ENCODE results near the gene TTF2. TPM values are rescaled to one million over a fixed set of nuclear protein-coding genes. Genes with fewer than 3 reads are reported as not detected.
"Not testable (repeated sequence)": the region's sequence is repeated elsewhere in the genome, so short reads cannot be mapped to it uniquely, and the experiment has no call there.

Gene TTF2
- total RNA-seq, 1 donor from 2014 or later, result 58.4 TPM

DNA sequence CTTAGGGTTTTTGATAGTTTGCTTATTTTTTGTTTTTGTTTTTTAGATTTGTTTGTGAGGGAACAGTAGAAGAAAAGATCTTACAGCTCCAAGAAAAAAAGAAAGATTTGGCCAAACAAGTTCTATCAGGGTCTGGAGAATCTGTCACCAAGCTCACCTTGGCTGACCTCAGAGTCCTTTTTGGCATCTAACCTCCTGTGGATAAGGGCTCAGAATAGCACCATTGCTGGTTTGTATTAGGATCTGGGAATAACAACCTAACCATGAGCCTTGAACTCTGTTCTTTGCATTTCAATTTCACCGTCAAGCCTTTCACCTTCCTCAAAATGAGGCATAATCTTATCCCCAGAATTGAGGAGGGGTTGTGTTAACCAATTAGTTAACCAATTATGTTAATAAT, 41.2 kb downstream of the TTF2 start:
- no peak for DNase-seq (ENCODE audit: low spot score, unreplicated experiment)
- TF ChIP-seq CTCF (IDR thresholded peaks at IDR 0.05; ENCODE audit: unreplicated experiment), result no peak
- Mint-ChIP-seq H3K4me1 (ENCODE audit: low read depth) (peaks cover 17% of the 10 kb centered on the region), H3K36me3 (ENCODE audit: insufficient read depth) (peaks cover 28% of the 10 kb centered on the region), H3K9me3 (ENCODE audit: low read depth) (no peaks in the 10 kb centered on the region), H3K27me3 (no peaks in the 10 kb centered on the region), H3K27ac (no peak overlapping the region), H3K4me3 (ENCODE audit: low read depth) (no peak overlapping the region)

GRCh38 chr1:117101858-117102257, 41.7 kb downstream of the TTF2 start:
- H3K27me3 Mint-ChIP-seq; H3K9me3 Mint-ChIP-seq (ENCODE audit: low read depth); DNase-seq (ENCODE audit: low spot score, unreplicated experiment); H3K27ac Mint-ChIP-seq; H3K4me3 Mint-ChIP-seq (ENCODE audit: low read depth): not testable (repeated sequence)
- Mint-ChIP-seq H3K4me1 (ENCODE audit: low read depth) (peaks cover 14% of the 10 kb centered on the region), H3K36me3 (ENCODE audit: insufficient read depth) (peaks cover 28% of the 10 kb centered on the region)

DNA sequence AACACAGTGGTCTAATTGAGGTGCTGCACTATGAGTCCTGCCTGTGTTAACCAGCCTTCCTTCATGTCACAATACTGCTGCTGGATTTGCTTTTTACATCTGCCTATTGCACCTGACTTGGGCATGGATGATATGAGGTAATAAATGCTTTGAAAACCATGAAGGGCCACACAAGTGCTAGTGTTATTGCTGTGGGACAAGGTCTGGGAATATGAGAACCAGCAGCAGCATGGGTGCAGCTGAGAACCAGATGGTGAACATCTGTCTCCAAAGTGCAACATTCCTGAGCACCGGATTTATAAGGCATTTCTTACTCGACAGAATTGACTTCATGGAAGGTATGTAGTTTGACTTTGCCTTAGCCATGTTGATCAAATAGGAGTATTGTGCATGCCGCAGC, 44.9 kb downstream of the TTF2 start:
- Mint-ChIP-seq H3K36me3 (ENCODE audit: insufficient read depth) (peaks cover 44% of the 10 kb centered on the region), H3K27ac (no peak overlapping the region), H3K27me3 (no peaks in the 10 kb centered on the region), H3K4me3 (ENCODE audit: low read depth) (no peak overlapping the region), H3K9me3 (ENCODE audit: low read depth) (no peaks in the 10 kb centered on the region), H3K4me1 (ENCODE audit: low read depth) (peaks cover 4% of the 10 kb centered on the region)
- no peak for TF ChIP-seq CTCF (IDR thresholded peaks at IDR 0.05; ENCODE audit: unreplicated experiment)
- no peak for DNase-seq (ENCODE audit: low spot score, unreplicated experiment)

DNA sequence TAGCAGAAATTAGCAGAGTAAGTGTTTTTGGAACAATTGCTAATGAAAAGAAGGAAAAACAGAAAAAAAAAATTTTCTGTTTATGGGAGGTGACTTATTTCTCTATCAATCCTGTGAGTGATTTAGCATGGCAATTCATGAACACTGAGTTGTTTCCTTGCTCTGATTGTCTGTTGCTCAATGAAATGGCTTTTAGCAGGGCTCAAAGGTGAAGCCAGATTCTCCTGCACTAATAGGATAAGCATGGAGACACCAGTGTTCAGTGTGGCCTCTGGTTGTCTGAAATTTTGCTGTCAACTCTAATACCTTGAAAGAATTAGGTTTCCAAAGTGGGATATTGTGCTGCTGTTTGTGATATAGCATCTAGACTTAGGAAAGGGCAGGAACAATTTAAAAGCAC, 45.6 kb downstream of the TTF2 start:
- peaks cover 44% of the 10 kb centered on the region for H3K36me3 Mint-ChIP-seq (ENCODE audit: insufficient read depth)
- no peak overlapping the region for H3K4me3 Mint-ChIP-seq (ENCODE audit: low read depth)
- DNase-seq (ENCODE audit: low spot score, unreplicated experiment), result no peak
- H3K9me3 Mint-ChIP-seq (ENCODE audit: low read depth), result no peaks in the 10 kb centered on the region
- H3K27ac Mint-ChIP-seq, result no peak overlapping the region
- no peaks in the 10 kb centered on the region for H3K4me1 Mint-ChIP-seq (ENCODE audit: low read depth)
- no peaks in the 10 kb centered on the region for H3K27me3 Mint-ChIP-seq
- TF ChIP-seq CTCF (IDR thresholded peaks at IDR 0.05; ENCODE audit: unreplicated experiment), result no peak

GRCh38 chr1:117106478-117106877, 46.4 kb downstream of the TTF2 start:
- Mint-ChIP-seq H3K36me3 (ENCODE audit: insufficient read depth) (peaks cover 49% of the 10 kb centered on the region), H3K27me3 (no peaks in the 10 kb centered on the region)
- TF ChIP-seq CTCF (IDR thresholded peaks at IDR 0.05; ENCODE audit: unreplicated experiment), result no peak

DNA sequence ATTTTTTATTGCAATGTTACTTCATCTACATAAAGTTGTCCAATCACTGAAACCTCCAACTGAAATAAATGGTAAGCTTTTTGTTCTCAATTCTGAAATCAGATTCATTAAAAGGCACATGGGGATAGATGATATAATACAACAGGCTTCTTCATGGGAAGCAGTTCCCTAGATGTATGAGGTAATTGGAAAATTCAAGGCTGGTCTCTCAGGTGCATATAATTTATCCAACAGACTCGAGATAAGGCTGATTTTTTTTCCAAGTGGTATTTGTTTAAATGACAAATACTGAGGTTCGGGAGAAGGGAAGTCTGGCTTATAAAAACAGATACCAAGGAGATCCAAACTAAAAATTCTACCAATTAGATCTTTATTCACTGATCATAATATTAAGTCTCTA, 47.2 kb downstream of the TTF2 start:
- Mint-ChIP-seq H3K9me3 (ENCODE audit: low read depth) (no peaks in the 10 kb centered on the region), H3K4me3 (ENCODE audit: low read depth) (no peak overlapping the region), H3K27me3 (no peaks in the 10 kb centered on the region), H3K36me3 (ENCODE audit: insufficient read depth) (peaks cover 50% of the 10 kb centered on the region), H3K4me1 (ENCODE audit: low read depth) (peaks cover 2% of the 10 kb centered on the region), H3K27ac (no peak overlapping the region)
- DNase-seq (ENCODE audit: low spot score, unreplicated experiment), result no peak
- no peak for TF ChIP-seq CTCF (IDR thresholded peaks at IDR 0.05; ENCODE audit: unreplicated experiment)

More at GRCh38 chr1:117106478-117106877, 46.4 kb downstream of the TTF2 start:
- no peaks in the 10 kb centered on the region for H3K9me3 Mint-ChIP-seq (ENCODE audit: low read depth)
- H3K4me3 Mint-ChIP-seq (ENCODE audit: low read depth), result no peak overlapping the region
- no peaks in the 10 kb centered on the region for H3K4me1 Mint-ChIP-seq (ENCODE audit: low read depth)
- H3K27ac Mint-ChIP-seq, result peak overlapping the region; percentile 12
- no peak for DNase-seq (ENCODE audit: low spot score, unreplicated experiment)
